Measurements from ENCODE around the gene RBM28.
"Not testable (repeated sequence)": the region's sequence is repeated elsewhere in the genome, so short reads cannot be mapped to it uniquely, and the experiment has no call there.

GRCh38 chr7:128298004-128298403, 45.7 kb downstream of the RBM28 start:
- TF ChIP-seq EZH2phosphoT487 (IDR thresholded peaks at IDR 0.05; ENCODE audit: borderline replicate concordance, low read length); CTCF (conservative IDR thresholded peaks at IDR 0.05; ENCODE audit: low read depth, low read length); EZH2 (IDR thresholded peaks at IDR 0.05; ENCODE audit: low read length, unreplicated experiment): not testable (repeated sequence)

All from PC-3 (cell line).